Gastrocnemius medialis (tissue), 4 donors: ENCODE measurements around the gene ADCY5. TPM values are rescaled to one million over a fixed set of nuclear protein-coding genes. Genes with fewer than 3 reads are reported as not detected.
A peak's percentile ranks its signal among the peaks of the same experiment; 100 is the strongest.

Experiments
- ATAC-seq, 2 donors: fragments of 150-250 bp; one replicate each; pipeline ENCODE4 v1.9.1; 2016
- DNase-seq, 2 donors: peaks; one replicate each; pipeline ENCODE4 v3.0.0-alpha.2; 2019
- H3K27ac ChIP-seq, 4 donors: fragments of 200-600 bp; sonication (generic); 1 replicate in 1 of 4; 2 replicates in 3 of 4; pipeline ENCODE4 v1.5.1; 2016 to 2018; ENCODE audit warnings: mild to moderate bottlenecking in 2 of 4, moderate library complexity in 1 of 4
- H3K27me3 ChIP-seq, 3 donors: fragments of 200-600 bp; sonication (generic) in 2 of 3; 1 replicate in 1 of 3; 2 replicates in 2 of 3; pipeline versions ENCODE4 v1.5.1 to v1.6.0; 2016 to 2019; ENCODE audit warnings: mild to moderate bottlenecking in 1 of 3, moderate library complexity in 1 of 3
- H3K36me3 ChIP-seq, 2 donors: fragments of 200-600 bp; sonication (generic) in 1 of 2; one replicate each; pipeline ENCODE4 v1.5.1; 2017 to 2018
- H3K4me1 ChIP-seq, 2 donors: fragments of 200-600 bp; sonication (generic) in 1 of 2; one replicate each; pipeline ENCODE4 v1.5.1; 2016 to 2017; ENCODE audit warnings: mild to moderate bottlenecking in 2 of 2
- H3K4me3 ChIP-seq, 4 donors: fragments of 200-600 bp; sonication (generic) in 3 of 4; 1 replicate in 1 of 4; 2 replicates in 3 of 4; pipeline ENCODE4 v1.5.1; 2016 to 2019; ENCODE audit warnings: mild to moderate bottlenecking in 2 of 4
- H3K9me3 ChIP-seq, 3 donors: fragments of 200-600 bp; sonication (generic) in 2 of 3; 1 replicate in 1 of 3; 2 replicates in 2 of 3; pipeline ENCODE4 v1.5.1; 2016 to 2019
- POLR2A ChIP-seq, 2 donors: fragments of 450-650 bp; IDR thresholded peaks; one replicate each; pipeline ENCODE4 v1.6.1; 2017; ENCODE audit warnings: antibody characterized with exemption in 2 of 2, mild to moderate bottlenecking in 2 of 2, moderate library complexity in 2 of 2
- in situ Hi-C, 4 donors: fragments of 200-750 bp; cut with MboI; loops; one replicate each; pipeline versions ENCODE4 v1.15.0 to v1.8.0; 2017; ENCODE audit warnings: low sequenced_read_pairs in 4 of 4
- intact Hi-C: fragments of 100-400 bp; cut with DNase I; formaldehyde crosslinking; loops from one replicate; pipeline ENCODE4 v1.15.1; 2023; ENCODE audit warnings: low total_unique reads
- total RNA-seq, 4 donors: library from RNA; depleted of rRNA; stranded (reverse); fragments of >200 nt; gene quantifications; one replicate each; pipeline versions ENCODE4 v1.1.0 to v1.2.3, GENCODE V29; 2016
- TF ChIP-seq, protein P1 (sequence below), 5 experiments: fragments of 450-650 bp in 3 of 5; fragments of 200-600 bp in 2 of 5; sonication (generic) in 2 of 5; IDR thresholded peaks in 4 of 5; conservative IDR thresholded peaks in 1 of 5; 1 replicate in 4 of 5; 2 replicates in 1 of 5; pipeline ENCODE4 v1.5.1; 2016 to 2019; ENCODE audit warnings: antibody characterized with exemption in 5 of 5, mild to moderate bottlenecking in 3 of 5, moderate library complexity in 3 of 5

ADCY5 gene
- total RNA-seq, 4 donors from 2014 or later, result 1.0 to 6.4 (median 4.3) TPM

DNA sequence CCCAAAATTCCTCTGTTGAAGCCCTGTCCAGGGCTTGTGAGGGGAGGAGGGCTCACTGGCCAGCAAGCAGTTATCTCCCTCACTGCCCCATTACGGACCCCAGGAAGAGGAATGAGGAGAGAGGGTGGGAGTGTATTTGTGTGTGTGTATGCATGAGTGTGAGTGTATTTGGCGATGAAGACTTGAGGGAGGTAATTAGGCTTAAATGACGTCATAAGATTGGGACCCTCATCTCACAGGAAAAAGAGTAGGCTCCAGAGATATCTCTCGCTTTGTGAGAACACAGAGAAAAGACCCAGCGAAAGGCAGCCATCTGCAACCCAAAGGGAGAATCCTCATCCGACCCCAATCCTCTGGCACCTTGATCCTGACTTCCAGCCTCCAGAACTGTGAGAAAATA, 32.2 kb downstream of the ADCY5 start:
- ATAC-seq (no peak), DNase-seq (no peak)
- Histone ChIP-seq H3K36me3 (no peaks in the 10 kb centered on the region), H3K27ac (peak overlapping the region; percentile 57 to 80 (median 70)), H3K9me3 (no peaks in the 10 kb centered on the region), H3K4me1 (no peaks in the 10 kb centered on the region), H3K27me3 (no peaks in the 10 kb centered on the region), H3K4me3 (no peak overlapping the region)
- in situ Hi-C loops (no loop called here), intact Hi-C loops (no loop called here)
- TF ChIP-seq POLR2A (IDR thresholded peaks at IDR 0.05), result no peak
- TF ChIP-seq, protein P1, sequence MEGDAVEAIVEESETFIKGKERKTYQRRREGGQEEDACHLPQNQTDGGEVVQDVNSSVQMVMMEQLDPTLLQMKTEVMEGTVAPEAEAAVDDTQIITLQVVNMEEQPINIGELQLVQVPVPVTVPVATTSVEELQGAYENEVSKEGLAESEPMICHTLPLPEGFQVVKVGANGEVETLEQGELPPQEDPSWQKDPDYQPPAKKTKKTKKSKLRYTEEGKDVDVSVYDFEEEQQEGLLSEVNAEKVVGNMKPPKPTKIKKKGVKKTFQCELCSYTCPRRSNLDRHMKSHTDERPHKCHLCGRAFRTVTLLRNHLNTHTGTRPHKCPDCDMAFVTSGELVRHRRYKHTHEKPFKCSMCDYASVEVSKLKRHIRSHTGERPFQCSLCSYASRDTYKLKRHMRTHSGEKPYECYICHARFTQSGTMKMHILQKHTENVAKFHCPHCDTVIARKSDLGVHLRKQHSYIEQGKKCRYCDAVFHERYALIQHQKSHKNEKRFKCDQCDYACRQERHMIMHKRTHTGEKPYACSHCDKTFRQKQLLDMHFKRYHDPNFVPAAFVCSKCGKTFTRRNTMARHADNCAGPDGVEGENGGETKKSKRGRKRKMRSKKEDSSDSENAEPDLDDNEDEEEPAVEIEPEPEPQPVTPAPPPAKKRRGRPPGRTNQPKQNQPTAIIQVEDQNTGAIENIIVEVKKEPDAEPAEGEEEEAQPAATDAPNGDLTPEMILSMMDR (IDR thresholded peaks at IDR 0.05 in 4 of 5, conservative IDR thresholded peaks at IDR 0.05 in 1 of 5), result no peak

DNA sequence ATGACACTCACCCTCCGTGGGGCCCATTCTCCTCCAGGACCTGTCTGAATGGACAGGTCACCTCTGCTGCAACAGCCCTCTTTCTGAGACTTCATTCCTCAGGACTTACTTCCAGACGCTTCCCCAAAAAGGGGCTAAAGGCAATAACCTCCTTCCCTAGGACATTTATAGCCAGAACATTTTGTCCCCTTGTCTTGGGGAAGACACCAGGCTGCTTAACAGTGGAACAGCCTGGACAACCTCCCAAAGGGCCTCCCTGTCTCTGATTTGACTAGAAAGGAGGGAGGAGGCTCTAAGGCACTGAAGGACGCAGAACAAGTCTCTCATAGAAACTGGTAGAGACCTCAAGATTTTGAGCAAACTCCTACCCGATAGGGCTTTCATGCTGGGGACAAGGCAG, 32.7 kb downstream of the ADCY5 start:
- ATAC-seq, result peak; percentile 46 to 51
- TF ChIP-seq POLR2A (IDR thresholded peaks at IDR 0.05), result no peak
- in situ Hi-C loops (no loop called here), intact Hi-C loops (no loop called here)
- H3K4me3 ChIP-seq, result no peak overlapping the region
- no peak for DNase-seq
- H3K4me1 ChIP-seq, result no peaks in the 10 kb centered on the region
- H3K9me3 ChIP-seq, result no peaks in the 10 kb centered on the region
- no peaks in the 10 kb centered on the region for H3K27me3 ChIP-seq
- no peaks in the 10 kb centered on the region for H3K36me3 ChIP-seq
- peak overlapping the region; percentile 34 to 80 (median 70) for H3K27ac ChIP-seq

DNA sequence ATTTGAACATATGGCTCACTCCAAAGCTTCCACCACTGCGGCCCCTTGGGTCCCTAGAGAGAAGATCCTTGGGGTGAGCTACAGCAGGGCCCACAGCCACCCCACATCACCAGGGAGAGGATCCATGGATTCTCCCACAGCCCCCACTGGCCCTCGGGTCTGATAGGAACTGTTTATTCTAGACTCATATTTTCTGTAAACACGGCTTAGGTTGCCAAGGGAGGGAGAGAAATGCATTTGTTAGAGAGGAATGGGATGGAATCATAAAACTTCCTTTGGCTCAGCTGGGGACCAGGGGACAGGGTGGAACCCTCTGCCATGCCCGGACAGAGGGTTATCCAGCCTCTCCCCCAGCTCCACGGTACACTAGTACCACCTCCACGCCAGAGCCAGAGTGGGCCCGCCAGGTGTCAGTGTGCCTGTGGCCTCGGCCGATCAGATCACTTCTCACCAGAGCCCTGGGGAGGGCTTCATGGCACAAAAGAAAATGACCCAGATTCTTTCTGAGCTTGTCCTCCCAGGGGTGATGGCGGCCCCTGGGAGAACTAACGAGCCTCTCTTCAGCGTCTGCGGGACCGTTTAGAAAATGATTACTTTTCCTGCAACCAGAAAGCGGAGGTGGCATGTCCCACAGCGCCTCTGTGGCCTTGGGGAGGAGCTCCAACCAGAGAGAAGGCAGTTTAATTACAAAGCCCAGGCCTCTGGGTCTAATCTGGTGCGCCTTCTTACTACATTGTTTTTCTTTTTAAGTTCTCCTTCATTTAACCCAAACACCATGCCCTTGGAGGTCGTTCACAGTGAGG, 33.7 kb downstream of the ADCY5 start:
- no peaks in the 10 kb centered on the region for H3K27me3 ChIP-seq
- DNase-seq (no peak), ATAC-seq (no peak)
- in situ Hi-C loops, result no loop called here
- intact Hi-C loops, result no loop called here
- TF ChIP-seq, protein P1 (IDR thresholded peaks at IDR 0.05 in 4 of 5, conservative IDR thresholded peaks at IDR 0.05 in 1 of 5), result no peak
- TF ChIP-seq POLR2A (IDR thresholded peaks at IDR 0.05), result no peak
- H3K27ac ChIP-seq, result peak overlapping the region; percentile 47 to 72 (median 68)
- H3K9me3 ChIP-seq, result no peaks in the 10 kb centered on the region
- no peak overlapping the region for H3K4me3 ChIP-seq
- no peaks in the 10 kb centered on the region for H3K36me3 ChIP-seq
- H3K4me1 ChIP-seq, result no peaks in the 10 kb centered on the region

DNA sequence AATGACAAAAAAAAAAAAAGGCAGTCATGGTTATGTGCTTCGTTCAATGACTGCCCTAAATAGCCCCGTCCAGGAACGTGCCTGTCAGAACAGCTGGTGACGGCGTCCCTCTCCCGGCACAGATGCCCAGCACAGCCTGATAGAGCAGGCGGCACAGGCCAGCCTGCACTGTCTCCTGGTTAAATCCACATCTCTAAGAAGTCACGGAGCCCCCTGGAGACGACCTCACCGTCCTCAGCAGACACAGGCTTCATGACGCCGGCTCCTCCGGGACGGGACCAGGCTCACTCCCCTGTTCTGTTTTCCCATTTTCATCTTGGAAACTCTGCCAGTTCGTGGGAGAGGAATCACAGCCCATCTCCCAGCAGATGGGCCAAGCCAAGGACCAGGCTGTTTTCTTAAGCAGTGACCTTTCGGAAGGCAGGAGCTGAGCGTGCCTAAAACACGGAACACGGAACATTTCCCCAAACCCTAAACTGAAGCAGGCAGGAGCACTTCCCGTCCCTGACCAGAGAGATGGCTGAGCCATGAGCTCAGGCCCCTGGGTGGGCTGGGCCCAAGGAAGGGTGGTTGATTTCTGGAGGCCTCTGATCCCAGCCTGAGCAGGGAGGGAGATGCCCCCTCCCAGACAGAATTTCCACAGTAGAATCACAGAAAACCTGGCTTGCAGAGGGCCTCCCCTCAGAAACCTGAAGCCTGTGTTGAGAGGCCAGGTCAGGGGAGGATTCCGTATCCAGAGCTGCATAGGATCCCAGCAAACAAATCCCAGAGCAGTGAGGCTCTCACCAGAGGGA, 35.9 kb downstream of the ADCY5 start:
- no peak for TF ChIP-seq POLR2A (IDR thresholded peaks at IDR 0.05)
- TF ChIP-seq, protein P1 (IDR thresholded peaks at IDR 0.05 in 4 of 5, conservative IDR thresholded peaks at IDR 0.05 in 1 of 5), result no peak
- ATAC-seq, result peak; percentile 35 to 47
- no peaks in the 10 kb centered on the region for H3K36me3 ChIP-seq
- no peaks in the 10 kb centered on the region for H3K27me3 ChIP-seq
- no peaks in the 10 kb centered on the region for H3K9me3 ChIP-seq
- H3K4me1 ChIP-seq, result no peaks in the 10 kb centered on the region
- H3K4me3 ChIP-seq, result no peak overlapping the region
- in situ Hi-C loops, result no loop called here
- intact Hi-C loops, result no loop called here
- no peak for DNase-seq
- peak overlapping the region; percentile 57 to 72 (median 68) for H3K27ac ChIP-seq

DNA sequence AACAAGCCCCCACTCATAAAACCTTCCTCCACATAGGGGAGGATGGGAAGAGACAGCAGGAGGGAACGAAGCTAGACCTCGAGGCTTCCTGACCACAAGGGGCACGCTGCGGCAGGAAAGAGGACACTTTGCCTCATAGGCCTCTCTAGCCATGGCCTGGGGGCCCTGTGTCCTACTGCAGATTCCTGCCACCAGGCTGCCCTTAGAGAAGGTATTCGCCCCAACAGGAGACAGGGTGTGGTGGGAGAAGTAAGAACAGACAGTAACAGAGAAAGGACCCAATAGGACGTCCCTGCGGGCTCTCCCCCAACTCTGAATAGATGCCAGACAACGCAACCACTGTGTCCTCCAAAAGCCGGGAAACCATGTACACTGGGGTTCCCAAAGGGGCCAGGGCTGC, 36.8 kb downstream of the ADCY5 start:
- Histone ChIP-seq H3K4me3 (no peak overlapping the region), H3K4me1 (no peaks in the 10 kb centered on the region), H3K36me3 (no peaks in the 10 kb centered on the region), H3K27ac (peak overlapping the region; percentile 57 to 72 (median 68)), H3K9me3 (no peaks in the 10 kb centered on the region), H3K27me3 (no peaks in the 10 kb centered on the region)
- DNase-seq, result no peak
- intact Hi-C loops (no loop called here), in situ Hi-C loops (no loop called here)
- TF ChIP-seq POLR2A (IDR thresholded peaks at IDR 0.05), result no peak
- TF ChIP-seq, protein P1 (IDR thresholded peaks at IDR 0.05 in 4 of 5, conservative IDR thresholded peaks at IDR 0.05 in 1 of 5), result no peak
- no peak for ATAC-seq
